ENCODE results near the gene ZNF648.

GRCh38 chr1:182069028-182069466 lies 7.5 kb upstream of the ZNF648 start:
- peak in 5 of 6 experiments; percentile 16 to 60 (median 35) for TF ChIP-seq CTCF (IDR thresholded peaks at IDR 0.05)
- TF ChIP-seq POLR2A (IDR thresholded peaks at IDR 0.05) = no peak

Data from Peyer's patch (tissue), 4 donors.